Activated T-helper 1 cell treated with anti-CD3 and anti-CD28 coated beads, Interleukin-2, amount 50 U/mL, for 16 hours (primary cell): ENCODE measurements around the gene ADAMTS15.

Source experiments
- DNase-seq, 2 donors: peaks; one replicate each; pipeline ENCODE4 v3.0.0-alpha.2; 2020; ENCODE audit warnings: low read depth in 1 of 2, low spot score in 1 of 2

Gene ADAMTS15, protein sequence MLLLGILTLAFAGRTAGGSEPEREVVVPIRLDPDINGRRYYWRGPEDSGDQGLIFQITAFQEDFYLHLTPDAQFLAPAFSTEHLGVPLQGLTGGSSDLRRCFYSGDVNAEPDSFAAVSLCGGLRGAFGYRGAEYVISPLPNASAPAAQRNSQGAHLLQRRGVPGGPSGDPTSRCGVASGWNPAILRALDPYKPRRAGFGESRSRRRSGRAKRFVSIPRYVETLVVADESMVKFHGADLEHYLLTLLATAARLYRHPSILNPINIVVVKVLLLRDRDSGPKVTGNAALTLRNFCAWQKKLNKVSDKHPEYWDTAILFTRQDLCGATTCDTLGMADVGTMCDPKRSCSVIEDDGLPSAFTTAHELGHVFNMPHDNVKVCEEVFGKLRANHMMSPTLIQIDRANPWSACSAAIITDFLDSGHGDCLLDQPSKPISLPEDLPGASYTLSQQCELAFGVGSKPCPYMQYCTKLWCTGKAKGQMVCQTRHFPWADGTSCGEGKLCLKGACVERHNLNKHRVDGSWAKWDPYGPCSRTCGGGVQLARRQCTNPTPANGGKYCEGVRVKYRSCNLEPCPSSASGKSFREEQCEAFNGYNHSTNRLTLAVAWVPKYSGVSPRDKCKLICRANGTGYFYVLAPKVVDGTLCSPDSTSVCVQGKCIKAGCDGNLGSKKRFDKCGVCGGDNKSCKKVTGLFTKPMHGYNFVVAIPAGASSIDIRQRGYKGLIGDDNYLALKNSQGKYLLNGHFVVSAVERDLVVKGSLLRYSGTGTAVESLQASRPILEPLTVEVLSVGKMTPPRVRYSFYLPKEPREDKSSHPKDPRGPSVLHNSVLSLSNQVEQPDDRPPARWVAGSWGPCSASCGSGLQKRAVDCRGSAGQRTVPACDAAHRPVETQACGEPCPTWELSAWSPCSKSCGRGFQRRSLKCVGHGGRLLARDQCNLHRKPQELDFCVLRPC

GRCh38 chr11:130448416-130449309 lies at the start of gene ADAMTS15:
Gene ADAMTS15 (plus strand): TSS chr11:130448645. CDS start chr11:130448974, 329 bp downstream.
- no peak for DNase-seq

DNA sequence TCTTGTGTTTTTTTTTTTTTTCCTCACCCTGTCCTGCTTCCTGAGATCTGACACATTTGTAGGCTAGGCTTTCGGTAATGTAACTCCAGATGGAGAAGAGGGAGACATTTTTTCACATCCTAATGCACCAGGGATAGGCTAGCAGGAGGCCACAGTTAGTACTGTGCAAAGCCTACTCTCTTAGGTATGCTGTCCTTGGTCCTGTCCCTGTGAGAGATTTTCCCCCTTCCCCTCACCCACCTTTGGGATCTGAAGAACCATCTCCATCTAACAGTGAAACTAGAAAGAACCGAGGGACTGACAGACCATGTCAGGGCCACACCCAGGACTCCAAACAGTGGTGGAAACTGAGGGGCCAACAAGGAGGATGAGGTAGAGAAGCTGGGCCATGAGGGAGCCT lies 49.2 kb upstream of the ADAMTS15 start:
- no peak for DNase-seq

GRCh38 chr11:130400781-130401483 lies 47.5 kb upstream of the ADAMTS15 start:
- DNase-seq, result no peak

DNA sequence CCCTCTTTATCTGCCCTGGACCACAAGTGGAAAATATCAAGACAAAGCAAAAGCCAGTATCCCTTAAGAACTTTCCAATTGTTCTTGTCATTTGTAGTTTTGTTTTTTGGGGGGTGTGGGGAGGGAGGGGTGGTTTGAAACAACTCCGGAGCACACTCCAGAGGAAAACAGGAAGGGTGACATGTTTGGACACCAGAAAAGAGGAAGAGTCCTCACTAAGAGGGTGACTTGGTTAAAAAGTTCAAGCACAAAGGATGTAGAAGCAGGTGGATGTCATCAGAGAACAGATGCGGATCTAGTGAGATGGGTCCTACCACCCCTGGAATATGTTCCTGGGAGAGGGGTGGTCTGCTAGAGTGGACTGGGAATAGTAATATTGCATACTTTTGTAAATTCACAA lies 45.9 kb upstream of the ADAMTS15 start:
- DNase-seq, result no peak

DNA sequence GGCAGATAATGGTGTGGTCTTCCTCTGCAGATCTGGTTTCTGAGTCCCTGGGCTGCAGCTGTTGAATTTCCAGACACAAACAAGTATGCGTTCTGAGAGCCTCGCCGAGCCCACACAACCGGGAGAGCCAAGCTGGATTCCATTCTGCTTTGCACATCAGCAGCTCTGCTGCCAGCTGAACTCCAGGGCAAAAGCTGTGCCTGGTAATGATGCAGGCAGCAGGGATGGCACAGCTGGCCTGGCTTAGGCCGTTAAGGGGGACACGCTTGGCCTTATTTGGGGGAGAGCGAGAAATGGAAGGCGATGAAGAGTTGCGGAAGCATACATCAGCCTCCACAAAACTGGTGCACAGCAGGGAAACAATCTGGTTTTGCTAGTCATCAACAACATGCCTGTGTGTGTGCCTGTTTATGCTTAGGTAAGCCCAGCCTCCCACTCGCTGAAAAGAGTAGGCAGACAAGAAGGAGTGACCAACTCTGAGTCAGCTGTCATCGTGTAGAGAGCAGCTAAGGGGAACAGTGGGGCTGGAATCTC lies 45.1 kb upstream of the ADAMTS15 start:
- no peak for DNase-seq

DNA sequence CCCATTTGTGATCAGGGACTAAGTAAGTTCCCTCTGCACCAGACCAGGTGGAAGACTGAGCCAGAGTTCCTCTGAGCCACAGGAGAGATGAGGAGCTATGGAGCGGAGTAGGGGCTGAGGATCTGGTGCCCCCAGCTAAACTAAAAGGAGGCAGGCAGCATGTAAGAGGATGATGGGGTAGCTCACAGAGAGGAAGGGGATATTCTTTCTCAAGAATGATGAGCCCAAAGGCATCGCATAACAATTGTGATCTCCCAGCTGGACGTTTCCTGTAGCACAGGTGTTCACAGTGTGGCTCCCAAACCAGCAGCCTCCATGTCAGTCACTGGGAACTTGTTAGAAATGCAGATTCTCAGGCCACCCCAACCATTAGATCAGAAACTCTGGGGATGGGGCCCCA lies 44.5 kb upstream of the ADAMTS15 start:
- DNase-seq, result no peak

DNA sequence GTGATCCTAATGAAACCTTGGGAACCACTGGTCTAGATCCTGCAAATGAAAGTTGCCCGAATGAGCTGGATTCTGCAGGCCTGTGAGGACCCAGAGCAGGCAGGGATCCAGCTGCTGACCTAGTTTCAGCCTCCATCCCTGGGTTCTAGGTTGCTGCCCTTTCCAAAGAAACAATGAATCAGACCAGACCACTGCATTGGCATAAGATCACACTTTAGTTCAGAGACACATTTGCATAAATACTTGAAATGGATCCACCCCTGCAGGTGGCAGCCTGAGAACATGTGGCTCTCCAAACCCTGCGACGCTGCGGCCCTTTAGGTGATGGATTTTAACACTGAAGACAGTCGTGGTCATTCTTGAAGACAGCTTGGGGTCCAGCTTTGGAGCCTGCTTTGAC lies 43.7 kb upstream of the ADAMTS15 start:
- no peak for DNase-seq

DNA sequence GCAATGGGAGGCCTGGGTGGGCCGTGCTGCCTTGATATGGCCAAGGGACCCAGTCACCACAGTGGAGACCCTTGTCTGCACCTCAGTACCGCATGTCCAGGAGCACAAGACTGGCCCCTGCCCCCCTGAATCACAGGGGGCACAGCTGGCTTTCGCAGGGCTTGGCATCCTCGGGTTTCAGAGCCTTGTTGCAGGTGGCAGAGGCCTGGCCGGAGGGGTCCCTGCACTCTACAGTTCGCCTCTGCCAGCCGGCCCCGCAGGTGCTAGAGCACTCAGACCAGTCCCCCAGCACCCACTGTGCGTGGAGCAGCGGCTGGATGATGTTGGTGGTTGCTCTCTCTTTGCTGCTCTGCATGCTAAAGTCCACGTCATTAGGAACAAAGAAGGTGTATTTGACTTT lies 43.0 kb upstream of the ADAMTS15 start:
- DNase-seq, result no peak

- no peak for DNase-seq
Measured at GRCh38 chr11:130407978-130408377, 40.5 kb upstream of the ADAMTS15 start.

DNA sequence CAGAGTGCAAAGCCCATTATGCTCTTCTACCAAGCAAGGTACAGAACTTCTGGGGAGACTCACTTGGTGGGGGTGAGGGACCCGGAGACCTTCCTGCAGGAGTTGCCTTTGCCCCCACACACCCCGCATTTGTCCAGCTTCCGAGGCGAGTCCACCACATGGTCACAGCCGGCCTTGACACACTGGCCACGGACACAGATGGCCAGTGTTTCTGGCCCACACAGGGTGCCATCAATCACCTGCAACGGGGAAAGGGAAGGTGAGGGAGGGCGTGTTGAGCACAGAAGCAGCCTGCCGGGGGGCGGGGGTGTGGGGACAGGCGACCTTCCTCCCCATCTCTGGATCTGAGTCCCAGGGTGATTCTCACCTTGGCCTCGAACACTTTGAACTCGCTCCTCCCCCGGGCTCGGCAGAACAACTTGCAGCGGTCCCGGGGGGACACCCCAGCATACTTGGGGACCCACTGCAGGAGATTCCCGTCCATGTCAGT lies 40.0 kb upstream of the ADAMTS15 start:
- DNase-seq, result no peak

GRCh38 chr11:130408901-130409300 lies 39.5 kb upstream of the ADAMTS15 start:
- DNase-seq, result no peak

- DNase-seq, result no peak
Measured at GRCh38 chr11:130409594-130410388, 38.7 kb upstream of the ADAMTS15 start.

DNA sequence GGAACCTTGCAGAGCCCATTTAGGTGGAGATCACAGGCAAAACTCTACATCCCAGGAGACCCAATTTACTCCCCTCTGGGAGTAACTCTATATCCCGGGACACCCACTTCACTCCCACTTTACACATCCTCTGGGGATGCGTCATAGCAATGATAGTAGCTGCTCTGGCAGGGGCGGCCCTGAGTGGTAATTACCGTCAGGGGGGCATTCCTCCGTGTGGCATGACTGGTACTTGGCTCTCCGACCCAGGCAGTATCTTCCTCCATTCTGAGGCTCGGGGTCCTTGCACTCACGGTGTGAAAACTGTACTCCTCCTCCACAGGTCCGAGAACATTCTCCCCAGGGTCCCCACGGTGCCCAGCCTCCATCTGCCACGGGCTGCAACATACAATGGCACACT lies 37.2 kb upstream of the ADAMTS15 start:
- DNase-seq, result no peak

DNA sequence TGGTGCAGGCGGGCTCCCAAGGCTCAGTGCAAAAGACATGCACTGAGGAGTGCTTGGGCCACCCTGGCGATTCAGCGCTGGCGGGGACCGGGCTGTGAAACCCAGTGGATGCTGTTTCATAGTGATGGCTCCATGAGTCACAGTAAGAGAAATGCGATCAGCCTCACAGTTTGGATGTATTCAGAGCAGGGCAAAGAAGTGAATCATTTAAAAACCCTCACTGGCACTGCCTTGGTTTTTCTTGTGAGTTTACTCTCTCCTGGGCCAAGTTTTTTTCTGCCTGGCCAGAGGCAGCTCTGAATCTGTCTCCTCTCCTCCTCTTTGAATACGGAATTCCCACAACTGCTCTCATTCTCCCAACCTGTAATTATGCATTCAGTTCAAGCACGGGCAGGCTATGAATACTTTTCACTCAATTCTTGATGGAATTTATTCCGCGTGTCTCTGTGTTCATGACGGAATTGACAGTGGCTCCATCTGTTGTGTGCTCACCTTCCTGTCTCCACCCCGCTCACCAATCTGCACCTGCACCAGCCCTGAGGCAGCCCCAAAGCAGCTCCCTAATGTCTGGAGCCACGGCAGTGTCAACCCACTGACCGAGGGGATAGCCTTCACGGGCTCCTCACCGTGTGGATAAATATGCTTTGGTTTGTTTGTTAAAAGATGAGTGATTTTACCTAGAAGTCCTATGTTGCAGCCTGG lies 34.9 kb upstream of the ADAMTS15 start:
- no peak for DNase-seq

DNA sequence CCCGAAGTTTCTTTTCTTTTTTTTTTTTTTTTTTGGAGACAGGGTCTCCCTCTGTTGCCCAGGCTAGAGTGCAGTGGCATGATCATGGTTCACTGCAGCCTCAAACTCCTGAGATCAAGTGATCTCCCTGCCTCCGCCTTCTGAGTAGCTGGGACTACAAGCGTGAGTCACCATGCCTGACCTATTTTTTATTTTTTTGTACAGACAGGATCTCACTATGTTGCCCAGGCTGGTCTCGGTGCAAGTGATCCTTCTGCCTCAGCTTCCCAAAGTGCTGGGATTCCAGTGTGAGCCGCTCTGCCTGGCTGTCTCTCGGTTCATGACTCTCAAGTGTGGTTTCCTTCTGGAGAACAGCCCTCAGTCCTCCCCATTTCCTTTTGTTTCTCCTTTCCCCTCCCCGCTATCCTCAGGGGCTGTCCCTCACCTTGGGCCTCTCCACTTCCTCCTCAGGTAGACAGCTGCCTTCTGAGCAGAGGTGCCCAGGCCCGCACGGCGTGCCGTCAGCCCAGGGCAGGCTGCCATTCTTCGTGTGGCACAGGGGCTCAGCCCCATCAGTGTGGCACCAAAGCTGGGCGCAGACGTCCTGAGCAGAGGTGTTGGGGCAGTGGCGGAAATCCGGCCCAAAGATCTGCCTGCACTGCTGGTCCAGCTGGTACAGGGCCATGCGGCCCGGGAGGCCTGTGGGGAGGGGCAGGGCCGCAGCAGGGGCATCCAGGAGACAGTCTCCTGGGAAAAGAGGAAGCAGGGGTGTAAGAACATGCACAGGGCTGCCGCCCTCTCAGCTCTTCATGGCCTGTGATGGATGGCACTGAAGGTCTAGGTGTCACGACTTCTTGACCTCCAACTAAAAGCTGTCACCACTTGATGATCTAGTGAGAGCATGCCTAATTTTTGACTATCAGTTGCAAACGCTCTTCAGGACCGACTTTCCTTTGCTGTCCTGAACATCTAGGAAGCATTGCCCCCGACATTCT lies 34.1 kb upstream of the ADAMTS15 start:
- no peak for DNase-seq

DNA sequence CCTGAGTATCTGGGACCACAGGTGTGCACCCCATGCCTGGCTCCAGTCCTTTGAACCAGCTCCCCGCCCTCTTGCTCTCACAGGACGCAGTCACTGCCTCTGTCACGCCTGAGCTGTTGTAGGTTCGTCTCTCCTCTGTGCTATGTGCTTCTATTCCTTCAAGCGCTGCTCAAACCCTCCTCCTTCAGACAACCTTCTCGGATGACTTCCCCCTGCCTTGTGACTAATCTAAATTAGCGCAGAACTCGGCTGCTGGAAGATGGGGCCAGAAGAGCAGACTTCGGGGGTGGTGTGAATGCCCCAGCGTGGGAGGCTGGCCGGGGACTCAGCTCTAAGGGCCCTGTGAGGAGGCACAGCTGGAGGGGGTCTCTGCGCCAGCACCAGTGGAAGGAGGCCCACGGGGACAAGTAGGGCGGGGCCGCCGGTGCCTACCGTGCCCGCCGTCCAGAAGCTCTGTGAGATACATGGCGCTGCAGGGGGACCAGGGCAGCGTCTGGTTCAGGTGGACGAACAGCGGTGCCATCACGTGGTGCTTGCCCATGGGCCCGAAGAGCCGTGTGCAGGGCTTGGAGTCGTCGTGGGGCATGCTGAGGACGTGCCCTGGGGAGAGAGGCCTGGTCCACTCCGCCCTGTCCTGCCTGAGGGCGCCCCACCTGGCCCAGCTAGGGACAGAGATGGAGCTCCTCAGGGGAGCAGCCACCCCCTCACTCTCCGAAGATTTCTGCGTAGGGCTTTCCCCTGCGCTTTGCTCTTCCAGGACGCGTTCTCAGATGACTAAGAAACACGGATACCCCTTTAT lies 32.5 kb upstream of the ADAMTS15 start:
- no peak for DNase-seq

DNA sequence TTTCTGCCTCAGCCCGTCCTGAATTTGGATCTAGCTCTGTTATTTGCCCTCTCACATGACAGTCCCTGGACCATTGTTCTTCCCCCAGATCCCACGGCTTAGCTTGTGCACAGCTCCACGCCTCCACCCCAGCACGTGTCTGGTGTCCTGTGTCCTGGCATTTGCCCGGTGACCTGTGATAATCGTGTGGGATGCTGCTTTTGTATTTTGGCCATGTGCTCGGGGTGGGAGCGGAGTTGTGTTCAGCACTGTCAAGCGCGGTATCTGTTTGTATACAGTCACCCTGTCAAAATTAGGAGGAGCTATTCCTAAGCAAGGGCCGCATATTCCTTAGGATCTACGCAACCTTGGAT lies 31.9 kb upstream of the ADAMTS15 start:
- DNase-seq, result no peak
